NCI-H2107 (cell line): ENCODE results near the gene LGALS3BP.
A peak's percentile ranks its signal among the peaks of the same experiment; 100 is the strongest.

Source experiments
- DNase-seq: peaks from one replicate; lab custom pipeline; 2025; lab: John Stamatoyannopoulos, UW

The LGALS3BP gene

DNA sequence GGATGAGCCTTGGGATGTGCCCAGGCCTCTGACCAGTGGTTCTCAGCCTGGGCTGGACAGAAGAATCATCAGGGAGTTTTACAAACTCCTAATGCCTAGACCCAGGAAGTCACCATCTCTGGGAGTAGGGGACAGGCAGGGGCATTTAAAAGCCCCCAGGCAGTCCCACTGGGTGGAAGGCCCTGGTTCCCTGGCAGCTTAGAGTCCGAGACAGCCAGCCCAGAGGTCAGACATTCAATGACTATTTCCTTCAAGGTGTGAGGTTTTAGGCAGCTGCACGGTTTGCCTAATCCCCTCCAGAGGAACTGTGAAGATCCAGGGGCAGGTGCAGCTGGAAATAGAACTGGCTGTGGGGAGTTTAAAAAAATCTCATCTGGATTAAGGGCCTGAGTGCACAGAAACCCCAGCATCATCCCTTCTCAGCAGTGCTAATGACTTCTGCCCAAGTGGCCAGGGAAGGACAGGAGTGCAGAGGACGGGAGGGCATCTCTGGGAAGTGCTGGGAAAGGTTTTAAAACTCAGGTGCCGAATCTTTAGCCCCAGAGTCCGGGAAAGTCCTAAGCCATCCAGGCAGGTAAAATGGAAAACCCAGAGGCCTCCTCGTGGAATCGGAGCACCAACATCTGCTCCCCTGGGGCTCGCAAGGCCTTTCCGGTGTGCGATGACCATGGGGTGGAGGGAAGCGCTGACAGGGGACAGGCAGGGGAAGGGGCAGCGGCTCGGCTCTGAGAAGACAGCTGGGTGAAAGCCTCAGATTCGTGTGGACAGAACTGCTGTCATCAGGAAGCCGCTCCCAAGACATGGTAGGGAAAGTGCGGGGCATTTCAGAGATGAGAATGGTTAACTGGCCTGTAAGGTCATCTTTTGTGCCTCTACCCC lies 1.5 kb upstream of the LGALS3BP start:
- DNase-seq: no peak

DNA sequence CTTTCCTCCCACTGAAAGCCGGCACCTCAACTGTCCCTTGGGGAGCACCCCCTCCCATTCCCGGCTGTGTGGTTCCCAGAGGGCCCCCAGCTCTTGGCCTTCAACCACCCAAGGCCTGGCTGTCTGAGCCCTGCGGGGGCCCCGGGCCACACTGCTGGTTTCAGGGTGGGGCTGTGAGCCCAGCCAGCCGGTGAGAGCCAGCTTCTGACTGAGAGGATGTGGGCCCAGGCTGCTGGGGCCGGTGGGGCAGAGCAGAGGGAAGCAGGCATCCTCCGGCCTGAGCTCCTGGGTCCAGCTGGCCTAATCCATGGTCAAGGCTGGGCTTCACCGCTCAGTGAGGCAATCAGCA lies 875 bp upstream of the LGALS3BP start:
- no peak for DNase-seq

DNA sequence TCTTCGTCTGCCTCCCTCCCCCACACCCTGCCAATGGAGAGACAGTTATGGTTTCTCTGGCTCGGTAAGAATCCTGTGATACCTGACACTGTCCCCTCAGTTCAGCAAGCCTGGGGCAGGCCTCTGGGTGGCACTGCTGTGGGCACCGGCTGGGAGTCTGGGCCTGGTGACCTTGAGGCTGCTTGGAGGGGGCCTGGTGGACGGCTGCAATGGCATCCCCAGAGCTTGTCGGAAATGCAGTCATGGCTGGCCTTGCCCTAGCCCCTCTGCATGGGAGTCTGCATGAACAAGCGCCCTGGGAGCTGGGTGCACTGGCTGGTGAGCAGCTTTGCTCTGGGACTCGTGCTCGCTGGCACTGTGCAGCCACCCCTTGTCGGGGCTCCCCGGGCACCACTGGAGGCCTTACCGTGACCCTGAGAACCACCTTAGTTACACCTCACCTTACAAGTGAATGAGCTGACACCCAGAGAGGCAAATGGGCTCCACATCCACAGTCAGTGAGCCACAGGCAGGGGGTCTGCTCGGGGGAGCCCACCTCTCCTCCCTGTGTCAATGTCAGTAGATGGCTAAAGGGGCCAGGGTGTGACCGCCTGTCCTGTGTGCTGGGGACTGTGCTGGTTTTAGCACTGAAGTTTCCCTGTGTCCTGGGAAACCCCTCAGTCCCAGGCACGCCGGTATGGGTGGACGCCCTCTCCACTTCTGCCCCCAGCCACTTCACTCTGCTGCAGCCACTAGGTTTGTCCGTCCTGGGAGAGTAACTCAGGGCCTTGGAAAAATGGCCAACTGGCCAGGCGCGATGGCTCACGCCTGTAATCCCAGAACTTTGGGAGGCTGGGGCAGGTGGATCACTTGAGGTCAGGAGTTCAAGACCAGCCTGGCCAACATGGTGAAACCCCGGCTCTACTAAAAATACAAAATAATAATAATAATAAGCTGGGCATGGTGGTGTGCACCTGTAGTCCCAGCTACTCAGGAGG lies 1.4 kb downstream of the LGALS3BP start:
- DNase-seq: no peak

- no peak for DNase-seq
These were observed 2.1 kb downstream of the LGALS3BP start for GRCh38 chr17:78977681-78977943.

GRCh38 chr17:78976907-78977680 lies 2.6 kb downstream of the LGALS3BP start:
- DNase-seq: no peak

DNA sequence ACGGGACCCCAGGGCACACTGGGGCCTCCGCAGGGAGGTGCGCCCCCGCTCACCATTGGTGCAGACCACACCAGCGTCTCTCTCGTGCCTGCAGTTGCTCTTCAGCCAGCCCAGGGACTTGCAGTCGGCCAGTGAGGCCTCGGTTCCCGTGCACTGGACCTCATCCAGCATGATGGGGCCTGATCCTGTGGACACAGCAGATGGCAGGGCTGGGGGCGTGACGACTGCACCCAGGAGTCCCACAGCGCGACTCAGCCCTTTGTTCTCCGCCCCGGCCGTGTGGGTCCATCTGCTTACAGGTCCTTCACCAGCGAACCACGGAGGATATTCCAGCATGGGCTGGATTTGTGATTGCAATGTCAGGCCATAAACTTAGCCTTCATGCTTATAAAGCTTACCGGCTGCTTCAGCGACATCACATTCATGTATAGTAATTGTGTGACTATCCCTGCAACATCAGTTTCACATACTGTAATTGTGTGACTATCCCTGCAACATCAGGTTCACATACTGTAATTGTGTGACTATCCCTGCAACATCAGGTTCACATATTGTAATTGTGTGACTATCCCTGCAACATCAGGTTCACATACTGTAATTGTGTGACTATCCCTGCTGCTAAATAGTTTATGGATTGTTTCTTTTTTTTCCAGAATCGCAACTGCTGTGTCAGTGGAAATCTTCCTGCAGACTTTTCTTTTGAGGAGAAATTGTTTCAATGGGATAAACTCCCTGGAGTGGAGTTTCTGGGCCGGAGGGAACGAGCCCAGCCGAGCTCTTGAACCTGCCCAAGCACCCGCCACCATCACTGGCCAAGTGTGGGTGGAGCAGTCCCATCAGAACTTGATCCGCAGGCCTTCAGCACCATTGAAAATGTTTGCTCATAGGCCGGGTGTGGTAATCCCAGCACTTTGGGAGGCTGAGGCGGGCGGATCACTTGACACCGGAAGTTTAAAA lies 4.8 kb downstream of the LGALS3BP start:
- no peak for DNase-seq

DNA sequence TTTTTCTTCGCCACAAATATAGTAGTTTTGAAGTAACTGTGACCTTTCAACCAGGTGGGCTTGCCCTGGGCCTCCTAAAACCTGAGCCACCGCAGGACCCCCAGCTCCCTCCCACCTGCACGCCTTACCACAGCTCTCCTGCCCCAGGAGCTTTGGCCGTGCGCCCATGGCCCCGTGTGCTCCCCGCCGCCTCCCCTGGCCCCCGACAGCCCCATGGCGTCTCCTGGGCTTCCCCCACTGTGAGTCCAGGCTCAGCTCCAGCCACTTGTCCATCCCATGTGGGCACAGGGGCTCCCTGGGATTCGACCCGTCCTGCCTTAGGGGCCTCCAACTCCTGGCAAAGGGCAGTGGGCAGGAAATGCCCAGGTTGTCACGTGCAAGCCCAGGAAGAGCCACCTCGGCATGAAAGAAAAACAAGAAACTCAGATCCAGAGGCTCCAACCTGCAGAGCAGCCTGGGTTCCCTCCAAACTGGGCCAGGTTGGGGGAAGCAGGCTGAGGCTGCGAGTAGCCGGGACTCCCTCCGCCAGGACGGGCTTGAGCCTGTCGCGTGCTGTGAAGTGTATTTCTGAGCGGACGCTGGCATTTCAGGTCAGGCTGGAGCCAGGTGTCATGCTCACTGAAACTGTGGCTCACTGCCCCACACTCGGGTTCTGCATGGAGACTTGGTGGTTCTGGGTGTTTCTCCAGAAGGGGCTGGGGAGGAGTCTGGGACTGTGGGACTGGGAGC lies 5.8 kb downstream of the LGALS3BP start:
- no peak for DNase-seq

- no peak for DNase-seq
These were observed 6.5 kb downstream of the LGALS3BP start for GRCh38 chr17:78973196-78973595.

DNA sequence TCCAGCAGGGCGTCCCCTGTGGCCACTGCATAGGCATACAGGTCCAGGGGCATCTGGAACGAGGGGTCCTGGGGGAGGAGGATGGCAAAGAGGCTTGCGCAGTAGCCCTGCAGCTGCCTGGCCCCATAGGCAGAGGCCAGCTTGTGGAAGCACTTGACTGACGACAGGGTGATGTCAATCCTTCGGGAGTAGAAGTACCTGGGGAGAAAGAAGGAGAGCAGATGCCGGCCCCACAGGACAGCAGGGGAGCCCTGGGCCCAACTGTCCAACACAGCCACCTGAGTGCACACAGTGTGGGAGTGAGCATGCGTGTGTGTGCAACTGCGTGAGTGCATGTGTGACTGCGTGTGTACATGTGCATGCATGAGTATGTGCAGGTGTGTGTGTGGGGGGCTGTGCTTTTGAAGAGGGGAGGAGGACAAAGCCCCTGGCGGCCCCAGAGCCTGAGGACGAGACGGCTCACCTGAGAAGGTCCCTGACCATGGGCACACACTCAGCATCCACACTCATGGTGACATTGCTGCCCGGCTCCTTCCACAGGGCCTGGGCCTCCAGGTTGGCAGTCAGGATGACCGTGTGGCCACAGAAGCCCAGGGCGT lies 7.1 kb downstream of the LGALS3BP start:
- no peak for DNase-seq

DNA sequence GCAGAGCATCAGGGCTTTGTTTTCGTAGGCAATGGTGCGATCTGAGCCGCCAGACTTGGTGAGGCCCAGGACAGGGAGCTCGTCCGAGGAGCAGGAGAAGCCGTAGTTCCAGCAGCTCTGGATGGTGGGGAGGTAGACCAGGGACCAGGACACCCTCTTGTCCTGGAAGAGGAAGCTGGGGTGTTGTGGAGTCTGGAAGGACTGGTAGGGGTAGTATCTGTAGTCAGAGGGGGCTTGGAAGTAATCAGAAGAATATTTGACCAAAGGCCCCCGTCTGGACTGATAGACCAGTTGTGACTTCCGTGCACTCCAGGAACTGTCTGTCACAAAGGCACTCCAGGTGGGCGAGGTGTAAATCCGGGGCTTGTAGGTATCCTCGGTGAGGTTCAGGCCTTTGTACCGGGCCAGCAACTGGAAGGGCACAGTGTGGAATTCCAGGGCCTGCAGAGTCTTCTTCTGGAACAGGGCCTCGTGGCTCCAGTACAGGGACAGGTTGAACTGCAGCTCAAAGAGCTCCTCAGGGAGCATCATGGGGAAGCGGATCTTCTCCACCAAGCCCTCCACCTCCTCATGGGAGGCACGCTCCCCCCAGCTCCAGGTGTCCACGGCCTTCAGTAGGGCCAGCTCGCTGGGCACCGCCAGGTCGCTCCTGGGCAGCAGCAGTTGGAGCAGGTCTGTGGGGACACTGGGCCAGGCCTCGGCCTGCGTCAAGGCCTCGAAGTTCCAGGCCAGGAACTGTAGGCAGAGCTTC lies 7.8 kb downstream of the LGALS3BP start:
- DNase-seq: no peak

- DNase-seq: peak; percentile 75
These were observed 8.6 kb downstream of the LGALS3BP start for GRCh38 chr17:78970834-78971755.

DNA sequence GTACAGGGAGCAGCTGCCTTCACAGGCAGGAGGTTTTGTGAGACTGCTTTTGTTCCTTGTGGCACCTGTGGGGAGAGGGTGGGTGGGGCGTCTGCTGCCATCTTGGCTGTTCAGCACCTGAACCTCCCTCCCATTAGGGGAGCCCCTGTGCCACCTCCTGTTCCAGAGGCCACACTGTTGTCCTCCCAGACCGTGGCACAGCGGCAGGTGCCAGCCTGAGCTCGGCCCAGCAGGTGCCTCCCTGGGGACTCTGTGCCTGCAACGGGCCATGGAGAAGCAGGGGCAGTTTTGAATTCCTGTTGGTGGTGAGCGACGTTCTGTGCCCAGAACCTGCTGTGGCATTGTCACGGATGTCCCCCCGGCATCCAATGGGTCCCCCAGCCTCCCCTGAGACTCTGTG lies 9.9 kb downstream of the LGALS3BP start:
- peak; percentile 86 for DNase-seq

DNA sequence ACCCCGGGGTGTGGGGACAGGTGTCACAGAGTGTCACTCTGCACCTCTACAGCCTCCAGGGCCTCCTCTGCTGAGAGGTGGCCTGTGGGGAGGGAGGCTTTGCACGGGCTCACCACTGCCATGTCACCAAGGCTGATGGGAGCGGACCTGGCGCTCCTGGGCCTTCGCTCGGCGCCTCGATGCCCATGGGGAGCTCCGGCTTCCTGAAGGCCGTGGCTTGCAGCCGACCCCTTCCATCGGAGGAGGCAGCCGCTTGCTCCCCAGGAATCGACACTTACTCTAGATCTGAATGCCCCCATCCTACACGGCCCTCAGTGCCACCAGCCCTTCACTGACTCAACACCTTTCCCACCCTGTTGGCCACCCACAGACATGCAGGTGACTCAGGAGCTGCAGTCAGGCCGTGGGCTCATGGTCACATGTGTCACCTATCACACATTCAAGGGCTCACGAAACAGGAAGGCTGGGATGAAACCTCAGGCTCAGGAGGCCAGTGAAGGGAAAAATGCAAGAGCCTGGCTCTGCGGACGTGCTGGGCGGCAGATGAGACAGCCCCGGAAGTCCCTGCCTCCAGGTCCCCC lies 11.9 kb downstream of the LGALS3BP start:
- no peak for DNase-seq

- no peak for DNase-seq
These were observed 12.7 kb downstream of the LGALS3BP start for GRCh38 chr17:78966910-78967600.

DNA sequence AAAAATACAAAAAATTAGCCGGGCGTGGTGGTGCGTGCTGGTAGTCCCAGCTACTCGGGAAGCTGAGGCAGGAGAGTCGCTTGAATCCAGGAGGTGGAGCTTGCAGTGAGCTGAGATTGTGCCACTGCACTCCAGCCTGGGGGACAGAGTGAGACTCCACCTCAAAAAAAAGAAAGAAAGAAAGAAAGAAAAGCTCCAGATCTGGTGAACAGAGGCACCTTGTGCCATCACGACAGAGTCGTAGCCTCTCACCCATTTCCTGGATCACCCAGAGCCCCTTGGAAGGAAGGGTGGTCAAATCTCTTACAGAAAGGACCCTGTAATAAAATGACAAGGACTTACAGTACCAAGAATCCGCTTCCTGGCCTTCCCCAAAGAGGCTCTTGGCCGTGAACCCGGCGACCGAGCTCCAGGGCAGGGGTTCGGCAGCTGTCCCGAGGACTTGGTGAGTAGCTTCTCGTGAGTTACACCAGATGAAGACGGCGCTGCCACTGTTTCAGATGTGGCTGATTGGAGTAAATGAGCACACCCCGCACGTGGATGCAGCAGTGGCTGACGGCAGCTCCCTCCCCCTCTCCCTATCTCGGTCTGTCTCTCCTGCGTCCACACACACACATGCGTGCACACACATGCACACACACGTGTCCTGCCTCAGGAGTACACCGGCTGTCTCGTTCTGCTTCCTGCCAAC lies 13.5 kb downstream of the LGALS3BP start:
- DNase-seq: no peak

DNA sequence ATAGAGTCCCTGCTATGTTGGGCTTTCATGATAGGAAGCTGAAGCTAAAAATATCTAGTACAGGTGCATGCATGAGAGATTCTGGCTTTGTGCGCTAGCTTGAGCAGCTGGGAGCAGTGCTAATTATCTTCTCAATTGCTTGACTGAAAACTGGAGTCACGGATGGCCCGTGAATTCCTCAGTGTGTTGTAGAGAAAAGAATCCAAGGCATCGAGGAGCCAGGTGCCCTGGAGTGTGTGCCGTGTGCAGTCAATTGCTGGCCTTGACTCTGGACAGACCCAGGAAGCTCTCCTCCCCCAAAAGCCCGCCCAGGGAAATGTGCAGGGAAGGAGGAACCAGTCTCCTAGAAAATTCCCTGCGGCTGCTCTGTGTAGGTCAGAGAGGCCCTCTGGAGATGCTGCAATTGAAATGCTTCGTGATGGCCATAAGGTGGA lies 14.2 kb downstream of the LGALS3BP start:
- DNase-seq: peak; percentile 54

- no peak for DNase-seq
These were observed 16.3 kb downstream of the LGALS3BP start for GRCh38 chr17:78963378-78963777.
